Esophagus muscularis mucosa (tissue), 4 donors: ENCODE measurements around the gene ARL10. TPM values are rescaled to one million over a fixed set of nuclear protein-coding genes. Genes with fewer than 3 reads are reported as not detected.
A peak's percentile ranks its signal among the peaks of the same experiment; 100 is the strongest.

Source experiments
- DNase-seq: peaks from one replicate; pipeline ENCODE4 v3.0.0-alpha.2; 2017; ENCODE audit errors: extremely low spot score
- H3K27ac ChIP-seq, 4 donors: fragments of 200-600 bp; sonication (generic); replicated peaks in 1 of 4; 1 replicate in 3 of 4; 2 replicates in 1 of 4; pipeline ENCODE4 v1.5.1; 2016 to 2019; ENCODE audit warnings: mild to moderate bottlenecking in 1 of 4
- H3K27me3 ChIP-seq, 4 donors: fragments of 200-600 bp; sonication (generic); one replicate each; pipeline versions ENCODE4 v1.5.1 to v1.6.0; 2016 to 2019
- H3K36me3 ChIP-seq, 4 donors: fragments of 200-600 bp; sonication (generic); one replicate each; pipeline ENCODE4 v1.5.1; 2016 to 2019
- H3K4me1 ChIP-seq, 4 donors: fragments of 200-600 bp; sonication (generic); one replicate each; pipeline ENCODE4 v1.5.1; 2016 to 2019
- H3K4me3 ChIP-seq, 4 donors: fragments of 200-600 bp; sonication (generic); 1 replicate in 2 of 4; 2 replicates in 2 of 4; pipeline ENCODE4 v1.5.1; 2016 to 2019; ENCODE audit warnings: mild to moderate bottlenecking in 4 of 4, moderate library complexity in 1 of 4
- H3K9me3 ChIP-seq, 4 donors: fragments of 200-600 bp; sonication (generic); 1 replicate in 3 of 4; 2 replicates in 1 of 4; pipeline ENCODE4 v1.5.1; 2016 to 2019
- CTCF ChIP-seq, 3 experiments: fragments of 200-600 bp in 2 of 3; fragments of 450-650 bp in 1 of 3; sonication (generic) in 2 of 3; IDR thresholded peaks; one replicate each; pipeline ENCODE4 v1.5.1; 2017 to 2019; ENCODE audit warnings: antibody characterized with exemption in 3 of 3, mild to moderate bottlenecking in 2 of 3, moderate library complexity in 1 of 3
- EP300 ChIP-seq: sonication (generic); formaldehyde crosslinking; IDR thresholded peaks from one replicate; pipeline ENCODE4 v1.6.1; 2017; ENCODE audit warnings: antibody characterized with exemption
- POLR2A ChIP-seq: fragments of 450-650 bp; IDR thresholded peaks from one replicate; pipeline ENCODE4 v1.6.1; 2017; ENCODE audit warnings: antibody characterized with exemption, moderate library complexity, mild to moderate bottlenecking, low read depth
- POLR2AphosphoS5 ChIP-seq, 2 donors: sonication (generic); formaldehyde crosslinking; IDR thresholded peaks; one replicate each; pipeline ENCODE4 v1.6.1; 2017; ENCODE audit warnings: antibody characterized with exemption in 2 of 2
- WGBS: methylation state at CpG from one replicate; pipeline ENCODE4 v1.1.5; 2018; 5-methylcytosine and 5-hydroxymethylcytosine counted together
- intact Hi-C: fragments of 100-400 bp; cut with DNase I; formaldehyde crosslinking; loops from one replicate; pipeline ENCODE4 v1.15.1; 2023
- total RNA-seq, 4 donors: library from RNA; depleted of rRNA; stranded (reverse); fragments of >200 nt; gene quantifications; one replicate each; pipeline versions ENCODE4 v1.1.0 to v1.2.1, GENCODE V29; 2016

Gene ARL10
- total RNA-seq, 4 donors from 2014 or later = 5.4 to 16.9 (median 7.1) TPM

DNA sequence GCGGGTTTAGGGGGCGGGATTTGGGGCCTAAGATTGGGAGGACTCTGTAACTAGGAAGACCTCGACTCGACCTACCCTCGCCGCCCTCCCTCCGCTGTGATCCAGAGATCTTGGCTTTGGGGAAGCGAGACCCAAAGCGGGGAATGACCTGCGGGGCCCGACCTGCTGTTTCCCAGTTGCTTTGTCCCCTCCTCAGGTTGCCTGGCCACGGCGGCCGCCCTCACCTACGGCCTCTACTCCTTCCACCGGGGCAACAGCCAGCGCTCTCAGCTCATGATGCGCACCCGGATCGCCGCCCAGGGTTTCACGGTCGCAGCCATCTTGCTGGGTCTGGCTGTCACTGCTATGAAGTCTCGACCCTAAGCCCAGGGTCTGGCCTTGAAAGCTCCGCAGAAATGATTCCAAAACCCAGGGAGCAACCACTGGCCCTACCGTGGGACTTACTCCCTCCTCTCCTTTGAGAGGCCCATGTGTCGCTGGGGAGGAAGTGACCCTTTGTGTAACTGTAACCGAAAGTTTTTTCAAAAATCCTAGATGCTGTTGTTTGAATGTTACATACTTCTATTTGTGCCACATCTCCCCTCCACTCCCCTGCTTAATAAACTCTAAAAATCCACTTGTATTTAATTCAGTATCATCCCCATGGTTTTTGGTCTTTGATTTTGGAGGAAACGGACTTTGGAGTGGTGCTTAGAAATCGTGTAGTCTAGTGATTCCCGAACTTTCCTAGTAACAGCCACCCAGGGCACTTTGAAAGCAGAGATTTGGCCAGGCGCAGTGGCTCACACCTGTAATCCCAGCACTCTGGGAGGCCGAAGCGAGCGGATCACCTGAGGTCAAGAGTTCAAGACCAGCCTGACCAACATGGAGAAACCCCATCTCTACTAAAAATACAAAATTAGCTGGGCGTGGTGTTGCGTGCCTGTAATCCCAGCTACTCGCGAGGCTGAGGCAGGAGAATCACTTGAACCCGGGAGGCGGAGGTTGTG, 24.1 kb downstream of the ARL10 start:
- H3K27me3 ChIP-seq = no peaks in the 10 kb centered on the region
- peaks cover 30 to 65% (median 56%) of the 10 kb centered on the region in 4 donors for H3K36me3 ChIP-seq
- intact Hi-C loops = no loop called here
- peaks cover 23 to 39% (median 31%) of the 10 kb centered on the region in 4 donors for H3K4me1 ChIP-seq
- H3K27ac ChIP-seq = peak overlapping the region; percentile 92 to 96 (median 94)
- peak; percentile 39 for DNase-seq
- H3K4me3 ChIP-seq = peak overlapping the region; percentile 70 to 90 (median 76)
- TF ChIP-seq POLR2AphosphoS5 (IDR thresholded peaks at IDR 0.05) (peak; percentile 75 to 93), CTCF (IDR thresholded peaks at IDR 0.05) (no peak), POLR2A (peak; percentile 7)
- WGBS = 17% methylated on average over 34 of the region's 41 CpGs
- H3K9me3 ChIP-seq = no peaks in the 10 kb centered on the region

DNA sequence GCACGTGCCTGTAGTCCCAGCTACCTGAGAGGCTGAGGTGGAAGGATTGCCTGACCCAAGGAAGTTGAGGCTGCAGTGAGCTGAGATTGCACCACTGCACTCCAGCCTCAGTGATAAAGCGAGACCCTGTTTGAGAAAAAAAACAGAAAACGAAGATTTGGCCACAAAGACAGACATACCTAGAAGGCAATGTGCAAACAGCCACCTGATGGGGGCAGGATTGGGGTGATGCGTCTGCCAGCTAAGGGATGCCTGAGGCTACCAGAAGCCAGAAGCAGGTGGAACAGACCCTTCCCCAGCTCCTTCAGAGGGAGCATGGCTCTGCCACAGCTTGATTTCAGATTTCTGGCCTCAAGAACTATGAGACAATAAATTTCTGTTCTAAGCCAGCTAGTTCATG, 26.2 kb downstream of the ARL10 start:
- H3K27ac ChIP-seq = no peak overlapping the region
- no peak overlapping the region for H3K4me3 ChIP-seq
- H3K27me3 ChIP-seq = no peaks in the 10 kb centered on the region
- H3K9me3 ChIP-seq = no peaks in the 10 kb centered on the region
- TF ChIP-seq POLR2A (no peak), EP300 (no peak)
- 88% methylated on average over 4 of the region's 4 CpGs for WGBS
- intact Hi-C loops = no loop called here
- H3K36me3 ChIP-seq = peaks cover 19 to 64% (median 51%) of the 10 kb centered on the region in 4 donors
- peak; percentile 57 for DNase-seq
- peaks cover 36 to 53% (median 44%) of the 10 kb centered on the region in 4 donors for H3K4me1 ChIP-seq

DNA sequence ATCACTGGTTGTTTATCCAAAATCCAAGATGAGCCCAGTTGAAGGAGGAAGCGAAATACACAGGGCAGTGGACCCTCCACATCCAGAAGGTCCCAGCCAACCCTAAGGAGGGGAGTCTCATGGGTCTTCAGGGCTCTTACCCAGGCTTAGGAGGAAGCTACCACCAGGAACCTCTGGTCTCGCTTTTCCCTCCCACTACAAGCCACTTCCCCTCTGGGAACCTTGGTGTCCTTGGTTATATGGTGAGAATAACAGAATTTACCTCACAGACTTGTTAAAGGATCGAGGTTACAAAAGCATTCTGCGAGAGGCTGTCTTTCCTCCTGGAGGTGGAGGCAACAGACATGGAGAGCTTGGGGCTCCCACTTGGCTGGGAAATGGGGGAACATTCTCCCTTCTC, 26.7 kb downstream of the ARL10 start:
- Histone ChIP-seq H3K36me3 (peaks cover 19 to 66% (median 56%) of the 10 kb centered on the region in 4 donors), H3K4me1 (peaks cover 36 to 50% (median 39%) of the 10 kb centered on the region in 4 donors), H3K27ac (no peak overlapping the region), H3K9me3 (no peaks in the 10 kb centered on the region), H3K4me3 (no peak overlapping the region), H3K27me3 (no peaks in the 10 kb centered on the region)
- no peak for DNase-seq
- TF ChIP-seq POLR2AphosphoS5 (IDR thresholded peaks at IDR 0.05) (no peak), EP300 (no peak), POLR2A (no peak), CTCF (IDR thresholded peaks at IDR 0.05) (no peak)
- 78% methylated on average over 4 of the region's 4 CpGs for WGBS
- intact Hi-C loops = no loop called here

DNA sequence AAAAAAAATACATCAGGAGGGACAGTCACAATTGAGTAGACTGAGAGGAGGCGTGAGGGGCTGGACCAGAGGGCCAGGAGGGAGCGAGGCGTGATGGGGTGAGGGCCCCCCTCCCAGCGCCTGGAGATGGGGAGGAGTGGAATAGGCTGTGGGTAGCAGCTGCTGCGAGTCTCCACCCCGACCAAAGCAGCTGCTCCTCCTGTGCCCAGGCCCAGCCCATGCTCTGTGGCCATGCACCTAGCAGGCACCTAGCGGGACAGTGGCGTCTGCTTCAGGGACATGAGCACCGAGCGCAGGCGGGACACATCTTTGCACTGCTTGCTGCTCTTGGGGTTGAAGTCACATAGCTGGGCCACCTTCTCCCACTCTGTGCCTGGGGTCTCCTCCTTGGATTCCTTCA, 27.2 kb downstream of the ARL10 start:
- intact Hi-C loops = no loop called here
- peaks cover 30 to 45% (median 33%) of the 10 kb centered on the region in 4 donors for H3K4me1 ChIP-seq
- no peak overlapping the region for H3K27ac ChIP-seq
- TF ChIP-seq EP300 (no peak), CTCF (IDR thresholded peaks at IDR 0.05) (no peak), POLR2AphosphoS5 (IDR thresholded peaks at IDR 0.05) (no peak), POLR2A (no peak)
- H3K4me3 ChIP-seq = no peak overlapping the region
- DNase-seq = no peak
- 92% methylated on average over 11 of the region's 11 CpGs for WGBS
- peaks cover 19 to 72% (median 60%) of the 10 kb centered on the region in 4 donors for H3K36me3 ChIP-seq
- H3K27me3 ChIP-seq = no peaks in the 10 kb centered on the region
- no peaks in the 10 kb centered on the region for H3K9me3 ChIP-seq

GRCh38 chr5:176394096-176394495, 28.8 kb downstream of the ARL10 start:
- Histone ChIP-seq H3K27me3 (no peaks in the 10 kb centered on the region), H3K4me1 (peaks cover 25 to 39% (median 28%) of the 10 kb centered on the region in 4 donors), H3K4me3 (no peak overlapping the region), H3K27ac (peak overlapping the region in 1 of 4 donors; percentile 54), H3K9me3 (no peaks in the 10 kb centered on the region), H3K36me3 (peaks cover 19 to 82% (median 73%) of the 10 kb centered on the region in 4 donors)
- DNase-seq = no peak
- no peak for TF ChIP-seq POLR2AphosphoS5 (IDR thresholded peaks at IDR 0.05)
- no peak for TF ChIP-seq POLR2A
- intact Hi-C loops = no loop called here
- WGBS = 96% methylated on average over 9 of the region's 9 CpGs
